Activated CD4-positive, alpha-beta memory T cell treated with anti-CD3 and anti-CD28 coated beads for 36 hours (primary cell): ENCODE measurements around the gene ZC3H8. TPM values are rescaled to one million over a fixed set of nuclear protein-coding genes. Genes with fewer than 3 reads are reported as not detected.

ENCODE experiments used
- CTCF ChIA-PET: fragments of 350-600 bp; sonication (Branson Sonifier 250); formaldehyde crosslinking; loops from one replicate; lab custom pipeline; 2021; ENCODE audit warnings: antibody characterized with exemption, inconsistent platforms; lab: Charles Lee
- POLR2A ChIA-PET: fragments of 350-600 bp; sonication (Branson Sonifier 250); formaldehyde crosslinking; loops from one replicate; lab custom pipeline; 2021; ENCODE audit warnings: antibody characterized with exemption; lab: Charles Lee
- DNase-seq: peaks from one replicate; pipeline ENCODE4 v3.0.0-alpha.2; 2020
- H3K27ac Mint-ChIP-seq: one replicate; pipeline ENCODE4 v1.8.0; 2021; ENCODE audit warnings: mixed read lengths
- H3K27me3 Mint-ChIP-seq: one replicate; pipeline ENCODE4 v1.8.0; 2021; ENCODE audit warnings: mixed read lengths
- H3K36me3 Mint-ChIP-seq: one replicate; pipeline ENCODE4 v1.8.0; 2021; ENCODE audit warnings: mixed read lengths
- H3K4me1 Mint-ChIP-seq: one replicate; pipeline ENCODE4 v1.8.0; 2021; ENCODE audit warnings: low read depth, mixed read lengths
- H3K4me3 Mint-ChIP-seq: one replicate; pipeline ENCODE4 v1.8.0; 2021; ENCODE audit warnings: mild to moderate bottlenecking, mixed read lengths
- H3K9me3 Mint-ChIP-seq: one replicate; pipeline ENCODE4 v1.8.0; 2021; ENCODE audit warnings: mixed read lengths
- intact Hi-C: fragments of 100-400 bp; cut with micrococcal nuclease; formaldehyde crosslinking; loops from one replicate; pipeline ENCODE4 v1.15.1; 2023
- total RNA-seq, 2 experiments: library from RNA; stranded (reverse); gene quantifications; one replicate each; pipeline ENCODE4 v1.2.3, GENCODE V29; 2021

Gene ZC3H8
- total RNA-seq, 2 experiments from 2014 or later, result 13.0 to 16.0 TPM

- POLR2A ChIA-PET, result no interaction called here
- H3K27ac Mint-ChIP-seq, result no peak overlapping the region
- intact Hi-C loops, result no loop called here
- H3K36me3 Mint-ChIP-seq, result no peaks in the 10 kb centered on the region
- CTCF ChIA-PET, result no interaction called here
- no peak for DNase-seq
- peaks cover 35% of the 10 kb centered on the region for H3K4me1 Mint-ChIP-seq
- no peaks in the 10 kb centered on the region for H3K9me3 Mint-ChIP-seq
- H3K4me3 Mint-ChIP-seq, result no peak overlapping the region
- H3K27me3 Mint-ChIP-seq, result no peaks in the 10 kb centered on the region
Measured at GRCh38 chr2:112175333-112175732, 79.5 kb downstream of the ZC3H8 start.

- ChIA-PET CTCF (no interaction called here), POLR2A (interaction anchor here (1.2 kb wide), 1 partner anchor 8 kb away, joined by 4 read pairs; no protein-coding TSS in a partner anchor)
- Mint-ChIP-seq H3K4me3 (no peak overlapping the region), H3K36me3 (no peaks in the 10 kb centered on the region), H3K9me3 (no peaks in the 10 kb centered on the region), H3K27ac (peak overlapping the region; percentile 16), H3K4me1 (peaks cover 26% of the 10 kb centered on the region), H3K27me3 (no peaks in the 10 kb centered on the region)
- DNase-seq, result no peak
- intact Hi-C loops, result no loop called here
Measured at GRCh38 chr2:112174383-112174782, 80.5 kb downstream of the ZC3H8 start.

- Mint-ChIP-seq H3K9me3 (no peaks in the 10 kb centered on the region), H3K4me1 (peaks cover 21% of the 10 kb centered on the region), H3K4me3 (peak overlapping the region; percentile 17), H3K36me3 (no peaks in the 10 kb centered on the region), H3K27ac (peak overlapping the region; percentile 54), H3K27me3 (no peaks in the 10 kb centered on the region)
- POLR2A ChIA-PET, result interaction anchor here (1.2 kb wide), 1 partner anchor 9 kb away, joined by 4 read pairs; no protein-coding TSS in a partner anchor
- CTCF ChIA-PET, result no interaction called here
- intact Hi-C loops, result no loop called here
- DNase-seq, result peak; percentile 34
Measured at GRCh38 chr2:112173646-112174319, 81.1 kb downstream of the ZC3H8 start.

GRCh38 chr2:112170495-112170894 lies 84.3 kb downstream of the ZC3H8 start:
- POLR2A ChIA-PET, result no interaction called here
- Mint-ChIP-seq H3K27ac (no peak overlapping the region), H3K4me3 (no peak overlapping the region), H3K9me3 (no peaks in the 10 kb centered on the region), H3K4me1 (peaks cover 26% of the 10 kb centered on the region), H3K27me3 (no peaks in the 10 kb centered on the region), H3K36me3 (no peaks in the 10 kb centered on the region)
- intact Hi-C loops, result no loop called here
- CTCF ChIA-PET, result interaction anchor here (2.0 kb wide), 1 partner anchor 11 kb away, joined by 6 read pairs; no protein-coding TSS in a partner anchor
- DNase-seq, result no peak

GRCh38 chr2:112168422-112169124 lies 86.3 kb downstream of the ZC3H8 start:
- Mint-ChIP-seq H3K27ac (no peak overlapping the region), H3K36me3 (no peaks in the 10 kb centered on the region), H3K27me3 (no peaks in the 10 kb centered on the region), H3K9me3 (no peaks in the 10 kb centered on the region), H3K4me3 (no peak overlapping the region), H3K4me1 (peaks cover 17% of the 10 kb centered on the region)
- no peak for DNase-seq
- POLR2A ChIA-PET, result no interaction called here
- CTCF ChIA-PET, result interaction anchor here (1.2 kb wide), 1 partner anchor 47 kb away, joined by 4 read pairs; no protein-coding TSS in a partner anchor
- intact Hi-C loops, result no loop called here

- peak; percentile 60 for DNase-seq
- H3K27ac Mint-ChIP-seq, result peak overlapping the region; percentile 57
- no peaks in the 10 kb centered on the region for H3K27me3 Mint-ChIP-seq
- CTCF ChIA-PET, result no interaction called here
- no peaks in the 10 kb centered on the region for H3K36me3 Mint-ChIP-seq
- intact Hi-C loops, result no loop called here
- H3K9me3 Mint-ChIP-seq, result no peaks in the 10 kb centered on the region
- peaks cover 13% of the 10 kb centered on the region for H3K4me1 Mint-ChIP-seq
- H3K4me3 Mint-ChIP-seq, result no peak overlapping the region
- POLR2A ChIA-PET, result no interaction called here
Measured at GRCh38 chr2:112166806-112167499, 87.9 kb downstream of the ZC3H8 start.

GRCh38 chr2:112165296-112165695 lies 89.5 kb downstream of the ZC3H8 start:
- Mint-ChIP-seq H3K27ac (no peak overlapping the region), H3K9me3 (no peaks in the 10 kb centered on the region), H3K4me3 (no peak overlapping the region), H3K36me3 (no peaks in the 10 kb centered on the region), H3K4me1 (peaks cover 15% of the 10 kb centered on the region), H3K27me3 (no peaks in the 10 kb centered on the region)
- no peak for DNase-seq
- intact Hi-C loops, result no loop called here
- ChIA-PET POLR2A (no interaction called here), CTCF (no interaction called here)

- Mint-ChIP-seq H3K4me3 (no peak overlapping the region), H3K36me3 (no peaks in the 10 kb centered on the region), H3K4me1 (peaks cover 17% of the 10 kb centered on the region), H3K27me3 (no peaks in the 10 kb centered on the region), H3K9me3 (no peaks in the 10 kb centered on the region), H3K27ac (no peak overlapping the region)
- intact Hi-C loops, result no loop called here
- CTCF ChIA-PET, result no interaction called here
- peak; percentile 7 for DNase-seq
- POLR2A ChIA-PET, result no interaction called here
Measured at GRCh38 chr2:112164876-112165275, 90.0 kb downstream of the ZC3H8 start.

GRCh38 chr2:112163541-112163981 lies 91.3 kb downstream of the ZC3H8 start:
- Mint-ChIP-seq H3K27ac (no peak overlapping the region), H3K4me1 (peaks cover 17% of the 10 kb centered on the region), H3K27me3 (no peaks in the 10 kb centered on the region), H3K9me3 (no peaks in the 10 kb centered on the region), H3K4me3 (no peak overlapping the region), H3K36me3 (no peaks in the 10 kb centered on the region)
- ChIA-PET CTCF (no interaction called here), POLR2A (no interaction called here)
- peak; percentile 5 for DNase-seq
- intact Hi-C loops, result no loop called here

GRCh38 chr2:112162956-112163355 lies 91.9 kb downstream of the ZC3H8 start:
- no peak overlapping the region for H3K4me3 Mint-ChIP-seq
- H3K27ac Mint-ChIP-seq, result no peak overlapping the region
- ChIA-PET CTCF (no interaction called here), POLR2A (interaction anchor here (0.6 kb wide), 1 partner anchor 1015 kb away, joined by 3 read pairs; no protein-coding TSS in a partner anchor)
- no peaks in the 10 kb centered on the region for H3K27me3 Mint-ChIP-seq
- H3K9me3 Mint-ChIP-seq, result no peaks in the 10 kb centered on the region
- peak; percentile 3 for DNase-seq
- intact Hi-C loops, result no loop called here
- peaks cover 17% of the 10 kb centered on the region for H3K4me1 Mint-ChIP-seq
- no peaks in the 10 kb centered on the region for H3K36me3 Mint-ChIP-seq

- intact Hi-C loops, result no loop called here
- peak; percentile 2 for DNase-seq
- Mint-ChIP-seq H3K27me3 (no peaks in the 10 kb centered on the region), H3K4me1 (peaks cover 19% of the 10 kb centered on the region), H3K27ac (no peak overlapping the region), H3K4me3 (no peak overlapping the region), H3K36me3 (no peaks in the 10 kb centered on the region), H3K9me3 (no peaks in the 10 kb centered on the region)
- ChIA-PET CTCF (no interaction called here), POLR2A (no interaction called here)
Measured at GRCh38 chr2:112162341-112162740, 92.5 kb downstream of the ZC3H8 start.
